Kidney glomerular epithelial cell (primary cell): ENCODE measurements around the gene PDAP1.
A peak's percentile ranks its signal among the peaks of the same experiment; 100 is the strongest.
"Not testable (repeated sequence)": the region's sequence is repeated elsewhere in the genome, so short reads cannot be mapped to it uniquely, and the experiment has no call there.

Experiments
- DNase-seq: peaks from one replicate; lab custom pipeline; 2025; lab: John Stamatoyannopoulos, UW

Gene PDAP1

DNA sequence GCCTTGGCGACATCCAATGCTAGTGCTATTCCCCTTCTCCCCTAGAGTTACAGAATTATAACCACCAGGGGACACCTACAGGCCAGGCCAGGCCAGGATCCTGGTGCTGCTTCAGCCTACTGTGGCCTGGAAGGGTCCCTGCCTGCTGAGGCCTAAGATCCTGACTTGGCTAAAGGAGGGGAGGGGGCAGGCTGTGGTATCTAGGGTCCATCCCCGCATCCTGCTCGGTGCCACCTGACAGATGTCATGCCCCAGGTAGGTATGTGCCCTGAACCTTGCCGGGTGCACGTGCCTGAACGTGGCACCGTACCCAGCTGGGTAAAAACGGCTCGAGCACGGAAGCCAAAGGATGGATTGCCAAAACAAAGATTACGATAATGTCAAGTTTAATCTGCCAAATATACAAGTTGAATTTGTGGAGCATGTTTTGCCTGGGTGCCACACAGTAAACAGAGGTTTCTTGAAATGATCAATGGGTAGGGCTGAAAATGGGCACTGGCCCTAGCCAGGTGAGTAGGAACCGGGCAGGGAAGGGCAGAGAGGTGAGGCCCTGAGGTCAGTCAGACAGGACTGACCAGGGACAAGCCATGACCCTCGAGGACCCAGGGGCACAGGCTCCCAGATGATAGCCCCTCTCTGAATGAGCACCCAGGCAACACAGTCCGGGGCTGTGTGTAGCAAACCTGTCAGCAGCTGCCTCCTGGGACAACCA lies 12.6 kb downstream of the PDAP1 start:
- no peak for DNase-seq

DNA sequence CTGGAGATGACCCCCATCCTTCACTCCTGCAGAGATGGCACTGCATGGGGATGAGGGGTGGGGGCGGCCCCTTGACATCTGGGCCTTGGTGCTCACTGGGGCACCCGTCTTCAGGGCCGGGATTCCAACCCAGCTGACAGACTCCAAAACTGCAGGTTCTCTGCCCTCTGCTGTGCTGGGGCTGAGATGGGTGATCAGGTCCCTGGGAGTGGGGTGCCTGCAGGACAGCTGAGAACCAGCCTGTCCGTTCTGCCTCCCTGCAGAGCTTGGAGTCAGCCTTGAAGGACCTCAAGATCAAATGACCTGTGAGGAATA lies 14.3 kb downstream of the PDAP1 start:
- no peak for DNase-seq

DNA sequence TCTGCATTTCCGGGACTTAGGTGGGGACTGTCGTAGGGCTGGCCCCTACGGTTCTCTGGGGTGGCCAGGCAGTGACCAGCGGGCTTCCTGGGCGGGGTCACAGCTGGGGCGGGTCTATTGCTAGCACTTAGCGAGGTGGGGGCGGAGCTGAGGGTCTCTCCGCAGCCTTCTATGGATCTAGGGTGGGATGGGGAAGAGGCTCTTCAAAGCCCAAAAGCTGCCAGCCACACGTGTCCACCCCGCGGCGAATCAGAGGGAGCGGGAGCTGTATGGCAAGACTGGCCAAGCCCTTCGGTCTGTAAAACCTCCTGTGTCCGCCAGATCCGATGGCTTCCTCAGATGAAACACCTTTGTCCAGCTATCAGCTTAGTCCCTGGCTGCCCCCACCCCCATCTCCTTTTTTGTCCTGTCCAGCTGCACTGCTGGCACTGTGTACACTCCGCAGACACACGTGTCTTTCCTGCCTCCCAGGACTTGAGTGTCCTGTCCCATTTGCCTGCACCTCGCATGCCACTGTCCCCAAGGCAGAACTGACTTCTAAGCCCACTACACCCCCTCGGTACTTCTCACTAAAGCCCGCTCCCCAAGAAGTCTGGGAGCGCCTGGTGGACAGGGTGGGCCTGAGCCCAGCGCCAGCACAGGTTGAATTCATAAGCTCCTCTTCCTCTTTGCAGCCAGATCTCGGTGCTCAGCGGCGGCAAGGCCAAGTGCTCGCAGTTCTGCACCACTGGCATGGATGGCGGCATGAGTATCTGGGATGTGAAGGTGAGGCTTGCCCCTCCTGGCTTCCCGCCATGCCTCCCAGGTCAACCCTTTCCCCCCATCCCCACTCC lies 14.8 kb downstream of the PDAP1 start:
- DNase-seq, result no peak

DNA sequence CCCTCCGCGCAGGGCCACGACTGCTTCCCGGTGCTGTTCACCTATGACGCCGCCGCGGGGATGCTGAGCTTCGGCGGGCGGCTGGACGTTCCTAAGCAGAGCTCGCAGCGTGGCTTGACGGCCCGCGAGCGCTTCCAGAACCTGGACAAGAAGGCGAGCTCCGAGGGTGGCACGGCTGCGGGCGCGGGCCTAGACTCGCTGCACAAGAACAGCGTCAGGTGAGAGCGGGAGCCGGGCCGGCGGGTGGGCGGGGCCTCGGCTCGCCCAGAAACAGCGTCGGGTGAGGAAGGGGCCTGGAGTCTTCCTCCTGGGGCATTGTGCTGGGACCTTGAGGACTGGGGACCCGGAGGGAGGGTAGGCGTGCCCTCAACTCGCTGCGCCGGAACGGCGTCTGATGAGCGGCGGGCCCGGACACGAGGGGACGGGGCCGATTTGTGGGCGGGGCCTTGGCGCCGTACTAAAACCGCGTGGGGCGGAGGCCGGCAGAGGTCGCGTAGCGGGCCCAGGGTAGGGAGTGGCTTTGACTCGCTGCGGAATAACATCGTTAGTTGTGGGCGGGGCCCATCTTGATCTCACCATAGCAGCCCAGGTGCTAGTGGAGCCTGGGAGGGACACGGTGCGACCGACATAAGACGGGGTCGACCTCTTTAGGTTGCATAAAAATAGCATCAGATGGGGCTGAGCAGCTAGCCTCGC lies 15.6 kb downstream of the PDAP1 start:
- DNase-seq, result no peak

DNA sequence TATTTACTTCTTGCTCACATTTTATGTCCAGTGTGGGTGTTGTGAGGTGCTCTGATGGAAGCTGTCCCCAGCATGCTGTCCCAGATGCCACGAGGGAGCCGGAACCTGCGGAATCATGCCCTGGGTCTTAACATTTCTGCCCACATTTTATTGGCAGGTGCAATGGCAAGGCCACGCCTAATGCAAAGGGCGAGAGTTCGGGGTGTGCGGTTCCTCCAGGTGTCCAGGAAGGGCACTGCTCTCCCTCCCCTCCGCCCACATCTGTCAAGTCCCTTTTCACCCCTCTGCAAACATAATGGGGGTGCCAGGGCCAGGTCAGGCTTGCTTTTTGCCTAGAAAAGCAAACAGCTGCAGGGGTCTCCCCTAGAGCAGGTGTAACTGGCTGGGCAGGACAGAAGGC lies 16.4 kb downstream of the PDAP1 start:
- no peak for DNase-seq

DNA sequence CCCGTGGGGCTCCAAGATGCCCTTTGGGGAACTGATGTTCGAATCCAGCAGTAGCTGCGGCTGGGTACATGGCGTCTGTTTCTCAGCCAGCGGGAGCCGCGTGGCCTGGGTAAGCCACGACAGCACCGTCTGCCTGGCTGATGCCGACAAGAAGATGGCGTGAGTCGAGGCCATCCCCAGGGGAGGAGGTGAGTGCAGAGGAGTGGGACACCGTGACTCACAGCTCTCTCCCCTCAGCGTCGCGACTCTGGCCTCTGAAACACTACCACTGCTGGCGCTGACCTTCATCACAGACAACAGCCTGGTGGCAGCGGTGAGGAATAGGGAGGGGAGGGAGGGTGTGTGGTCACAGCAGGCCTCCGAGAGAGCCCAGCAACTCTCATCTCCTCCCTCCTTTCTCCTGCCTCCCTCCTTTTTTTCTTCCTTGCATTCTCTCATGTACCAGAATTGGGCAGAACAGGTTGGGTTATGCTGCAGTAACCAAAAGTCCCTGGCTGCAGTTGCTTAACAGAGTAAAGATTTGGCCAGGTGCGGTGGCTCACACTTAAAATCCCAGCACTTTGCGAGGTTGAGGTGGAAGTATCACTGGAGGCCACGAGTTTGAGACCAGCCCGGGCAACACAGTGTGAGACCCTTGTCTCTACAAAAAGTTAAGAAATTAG lies 17.3 kb downstream of the PDAP1 start:
- no peak for DNase-seq

DNA sequence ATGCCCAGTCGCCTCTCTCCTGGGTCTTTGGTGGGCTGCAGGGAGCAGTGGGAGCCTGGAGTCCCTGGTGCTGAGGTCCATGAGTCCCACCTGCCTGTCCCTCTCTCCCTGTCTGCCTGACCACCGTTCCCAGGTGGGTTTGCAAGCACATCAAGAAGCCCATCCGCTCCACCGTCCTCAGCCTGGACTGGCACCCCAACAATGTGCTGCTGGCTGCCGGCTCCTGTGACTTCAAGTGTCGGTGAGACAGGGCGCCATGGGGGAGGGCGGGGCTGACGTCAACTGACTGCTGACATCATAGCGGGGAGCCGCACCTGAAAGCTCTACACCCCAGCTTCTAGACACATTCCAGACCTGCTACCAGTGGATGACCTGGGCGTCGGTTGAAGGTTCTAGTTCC lies 18.6 kb downstream of the PDAP1 start:
- no peak for DNase-seq

DNA sequence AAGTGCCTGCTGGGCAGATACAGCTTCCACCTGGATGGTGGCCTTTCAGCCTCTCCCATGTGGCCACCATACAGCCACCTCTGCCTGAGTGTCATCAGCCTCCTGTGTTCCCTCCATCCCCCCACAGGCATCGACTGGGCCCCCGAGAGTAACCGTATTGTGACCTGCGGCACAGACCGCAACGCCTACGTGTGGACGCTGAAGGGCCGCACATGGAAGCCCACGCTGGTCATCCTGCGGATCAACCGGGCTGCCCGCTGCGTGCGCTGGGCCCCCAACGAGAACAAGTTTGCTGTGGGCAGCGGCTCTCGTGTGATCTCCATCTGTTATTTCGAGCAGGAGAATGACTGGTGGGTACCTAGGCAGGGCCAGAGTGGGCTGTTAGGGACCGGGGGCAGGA lies 20.5 kb downstream of the PDAP1 start:
- DNase-seq, result no peak

DNA sequence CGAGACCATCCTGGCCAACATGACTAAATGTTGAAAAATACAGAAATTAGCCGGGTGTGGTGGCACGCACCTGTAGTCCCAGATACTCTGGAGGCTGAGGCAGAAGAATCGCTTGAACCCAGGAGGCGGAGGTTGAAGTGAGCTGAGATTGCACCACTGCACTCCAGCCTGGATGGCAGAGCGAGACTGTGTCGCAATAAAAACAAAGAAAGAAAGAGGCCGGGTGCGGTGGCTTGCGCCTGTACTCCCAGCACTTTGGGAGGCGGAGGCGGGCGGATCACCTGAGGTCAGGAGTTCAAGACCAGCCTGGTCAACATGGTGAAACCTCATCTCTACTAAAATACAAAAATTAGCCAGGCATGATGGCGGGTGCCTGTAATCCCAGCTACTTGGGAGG lies 21.2 kb downstream of the PDAP1 start:
- not testable (repeated sequence) for DNase-seq

DNA sequence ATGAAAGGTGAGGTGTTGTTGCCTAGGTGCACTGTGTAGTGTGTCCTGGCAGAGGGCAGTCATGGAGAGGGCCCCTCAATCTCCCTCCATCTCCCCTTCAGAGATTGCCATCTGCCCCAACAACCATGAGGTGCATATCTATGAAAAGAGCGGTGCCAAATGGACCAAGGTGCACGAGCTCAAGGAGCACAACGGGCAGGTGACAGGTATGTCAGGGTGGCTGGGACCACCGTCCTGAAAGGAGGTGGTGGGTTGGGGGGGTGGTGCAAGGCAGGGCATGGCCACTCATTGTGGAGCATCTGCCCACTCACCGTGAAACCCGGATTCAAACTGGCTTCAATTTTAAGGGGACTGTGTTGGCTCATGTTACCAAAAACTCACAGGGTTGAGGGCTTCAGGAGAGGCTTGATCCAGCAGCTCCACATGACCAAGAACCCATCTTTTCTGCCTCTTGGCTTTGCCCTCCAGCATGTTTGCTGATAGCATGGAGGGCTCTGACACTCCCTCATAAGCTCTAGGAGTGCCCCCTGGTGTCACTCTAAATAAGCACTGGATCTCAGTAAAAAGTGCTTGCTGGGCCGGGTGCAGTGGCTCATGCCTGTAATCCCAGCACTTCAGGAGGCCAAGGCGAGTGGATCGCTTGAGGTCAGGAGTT lies 21.7 kb downstream of the PDAP1 start:
- no peak for DNase-seq

DNA sequence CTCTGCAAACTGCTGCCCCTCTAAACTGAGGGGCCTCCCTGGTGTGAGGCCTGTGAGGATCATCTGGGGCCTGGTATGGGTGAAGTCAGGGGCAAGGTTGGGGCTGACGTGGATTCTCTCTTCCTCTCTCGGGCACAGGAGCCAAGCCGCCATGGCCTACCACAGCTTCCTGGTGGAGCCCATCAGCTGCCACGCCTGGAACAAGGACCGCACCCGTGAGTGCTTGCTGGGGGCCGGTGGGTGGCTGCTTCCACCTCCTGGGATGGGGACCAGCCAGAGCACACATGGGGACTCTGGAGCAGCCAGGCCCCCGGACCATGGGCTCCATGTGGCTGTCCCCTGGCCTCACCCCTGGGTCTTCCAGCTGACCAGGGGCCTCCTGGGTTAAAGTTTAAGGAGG lies 22.8 kb downstream of the PDAP1 start:
- DNase-seq, result no peak

DNA sequence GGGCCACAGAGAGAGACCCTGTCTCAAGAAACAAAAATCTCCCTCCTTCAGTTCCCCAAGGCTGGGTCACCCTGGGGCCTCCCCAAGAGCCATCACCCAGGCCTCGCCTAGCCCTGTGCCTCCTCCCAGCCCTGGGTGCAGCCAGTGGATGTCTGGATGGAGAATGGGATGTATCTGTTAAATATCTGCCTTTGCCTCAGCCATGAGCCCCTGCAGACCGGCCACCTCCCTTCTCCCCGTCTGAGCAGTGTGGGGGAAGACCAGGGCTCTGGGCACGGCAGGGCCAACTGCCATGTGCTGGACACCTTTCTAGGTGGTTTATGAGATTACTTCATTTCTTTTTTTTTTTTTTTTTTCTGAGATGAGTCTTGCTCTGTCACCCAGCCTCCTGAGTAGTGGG lies 23.9 kb downstream of the PDAP1 start:
- no peak for DNase-seq

DNA sequence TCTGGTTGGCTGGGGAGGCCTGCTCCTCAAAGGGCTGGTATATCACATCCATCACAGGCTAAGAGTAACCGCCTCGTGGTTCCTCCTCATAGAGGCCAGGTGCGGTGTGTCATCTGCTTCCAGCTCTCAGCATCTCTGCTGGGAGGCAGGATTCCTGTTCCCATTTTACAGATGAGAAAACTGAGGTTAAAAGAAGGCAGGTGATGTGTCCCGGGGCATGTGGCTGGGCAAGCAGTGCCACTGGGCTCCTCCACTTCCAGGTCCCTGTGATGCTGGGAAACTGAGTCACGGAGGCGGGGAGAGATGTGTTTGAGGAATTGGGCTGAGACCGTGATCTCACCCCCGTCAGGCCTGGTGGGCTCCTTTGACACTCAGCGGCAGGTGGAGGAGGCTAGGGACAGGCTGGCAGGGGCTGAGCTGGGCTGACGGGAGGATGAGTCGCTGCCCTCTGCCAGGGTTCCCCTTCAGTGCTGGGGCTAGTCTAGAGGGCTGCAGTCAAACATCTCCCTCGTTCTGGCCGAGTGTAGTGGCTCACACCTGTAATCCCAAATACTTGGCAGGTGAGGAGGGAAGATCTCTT lies 24.5 kb downstream of the PDAP1 start:
- no peak for DNase-seq

DNA sequence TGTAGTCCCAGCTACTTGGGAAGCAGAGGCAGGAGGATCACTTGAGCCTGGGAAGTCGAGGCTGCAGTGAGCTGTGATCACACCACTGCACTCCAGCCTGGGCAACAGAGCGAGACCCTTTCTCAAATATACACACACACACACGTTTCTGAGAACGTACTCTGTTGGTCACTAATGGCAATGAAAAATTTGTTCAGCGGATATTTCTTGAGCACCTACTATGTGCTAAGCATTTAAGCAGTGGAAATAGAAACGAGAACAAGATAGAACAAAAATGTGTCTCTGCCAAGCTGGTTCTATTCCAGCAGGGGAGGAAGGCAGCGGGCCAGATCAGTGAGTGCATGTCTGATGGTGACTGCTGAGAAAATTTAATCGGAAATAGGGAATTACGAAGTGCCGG lies 25.2 kb downstream of the PDAP1 start:
- DNase-seq, result no peak

DNA sequence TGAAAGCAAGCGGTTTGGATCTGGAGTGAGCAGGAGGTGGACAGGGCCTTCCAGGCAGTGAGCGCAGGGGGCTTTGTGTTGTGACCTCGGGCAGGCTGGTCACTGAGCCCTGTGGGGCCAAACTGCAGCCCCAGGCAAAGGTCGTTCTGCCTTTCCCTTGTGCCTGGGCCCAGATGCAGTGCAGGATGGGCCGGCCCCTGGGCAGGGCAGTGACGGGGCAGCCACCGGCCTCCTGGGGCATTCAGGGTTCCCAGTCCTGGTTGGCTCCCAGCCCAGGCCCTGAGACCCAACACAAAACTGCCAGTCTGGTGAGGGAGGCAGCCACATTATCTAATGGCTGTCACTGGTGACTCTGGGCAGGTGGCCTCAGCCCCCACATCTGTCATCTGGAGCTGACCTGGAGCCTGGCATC lies 26.7 kb downstream of the PDAP1 start:
- no peak for DNase-seq

DNA sequence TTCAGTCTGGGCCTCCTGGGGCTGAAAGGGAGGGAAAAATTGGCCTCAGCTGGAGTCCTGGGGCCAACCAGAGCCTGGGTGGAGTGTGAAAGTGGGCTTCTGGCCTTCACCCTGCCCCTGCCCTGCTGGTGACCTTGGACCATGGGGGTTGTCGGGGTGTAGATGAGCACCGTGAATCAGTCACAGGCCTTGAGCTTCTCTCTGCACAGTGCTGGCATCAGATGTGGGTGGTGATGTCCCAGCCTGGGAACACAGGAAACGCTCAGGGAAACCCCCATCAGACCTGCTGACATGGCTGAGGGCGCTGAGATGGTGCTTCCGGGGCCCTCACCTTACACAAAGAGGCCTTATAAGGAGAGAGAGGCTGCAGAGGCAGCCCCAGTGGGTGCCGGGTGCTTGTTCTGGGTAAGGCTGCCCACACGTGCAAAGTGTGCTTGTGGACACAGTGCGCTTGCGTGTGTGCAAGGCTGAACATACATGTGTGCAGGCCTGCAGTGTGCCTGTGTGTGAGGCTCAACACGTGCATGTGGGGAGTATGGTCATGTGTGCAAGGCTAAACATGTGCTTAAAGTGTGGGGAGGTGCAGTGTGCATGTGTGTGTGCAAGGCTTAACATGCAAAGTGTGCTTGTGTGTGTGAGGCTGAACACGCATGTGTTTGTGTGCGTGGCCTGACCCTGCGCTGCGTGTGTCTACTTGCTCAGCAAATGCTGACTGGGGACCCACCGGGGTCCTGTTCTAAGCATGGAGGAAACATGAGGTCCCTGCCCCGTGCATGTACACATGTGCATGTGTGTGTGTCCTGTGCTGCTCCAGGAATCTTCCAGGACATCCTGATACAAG lies 27.4 kb downstream of the PDAP1 start:
- DNase-seq, result no peak

DNA sequence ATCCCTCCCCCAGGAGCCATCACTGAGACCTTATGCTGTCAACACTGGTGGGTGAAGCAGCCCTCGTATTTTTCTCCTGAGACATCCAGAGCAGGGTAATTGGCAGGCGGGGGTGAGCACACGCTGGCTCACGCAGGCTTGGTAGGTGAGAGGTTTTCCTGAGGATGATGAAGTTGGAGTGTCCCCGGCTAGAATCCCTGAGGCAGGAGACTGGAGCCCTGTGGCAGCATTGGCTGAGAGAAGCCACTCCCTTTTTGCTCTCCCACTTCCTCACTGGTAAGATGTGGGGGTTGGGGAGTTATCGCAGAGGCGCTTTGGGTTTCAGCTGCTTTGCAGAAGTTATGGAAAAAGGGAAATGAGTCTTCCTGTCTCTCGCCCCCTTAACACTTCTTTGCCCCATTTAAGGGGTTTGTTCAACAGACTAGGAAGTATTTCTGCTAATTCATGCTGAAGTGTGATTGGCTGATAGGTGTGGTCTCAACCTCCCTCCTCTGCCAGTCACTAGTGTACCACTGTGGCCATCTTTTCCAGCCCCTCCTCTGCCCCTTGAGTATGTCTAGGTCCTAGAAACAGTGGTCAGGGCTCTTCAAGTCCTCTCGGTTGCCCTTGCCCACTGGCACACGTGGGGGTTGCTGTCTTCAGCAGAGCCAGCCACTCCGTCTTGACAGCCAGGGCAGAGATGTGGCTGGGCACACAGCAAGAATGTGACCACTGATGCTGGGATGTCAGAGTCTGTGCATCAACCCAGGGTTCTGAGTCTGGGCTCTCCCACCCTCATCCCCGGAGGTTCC lies 28.2 kb downstream of the PDAP1 start:
- DNase-seq, result no peak

DNA sequence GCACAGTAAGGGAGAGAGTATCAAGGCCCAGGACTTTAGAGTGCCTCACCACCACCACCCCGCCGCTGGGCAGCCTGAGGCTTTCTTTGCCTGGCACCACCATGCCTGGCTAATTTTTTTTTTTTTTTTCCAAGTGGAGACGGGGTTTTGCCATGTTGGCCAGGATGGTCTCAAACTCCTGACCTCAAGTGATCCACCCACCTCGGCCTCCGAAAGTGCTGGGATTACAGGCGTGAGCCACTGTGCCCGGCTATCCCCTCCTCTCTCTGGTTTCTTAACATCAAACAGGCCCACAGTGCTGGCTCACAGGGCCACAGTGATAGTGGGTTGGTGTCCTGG lies 28.7 kb downstream of the PDAP1 start:
- not testable (repeated sequence) for DNase-seq

DNA sequence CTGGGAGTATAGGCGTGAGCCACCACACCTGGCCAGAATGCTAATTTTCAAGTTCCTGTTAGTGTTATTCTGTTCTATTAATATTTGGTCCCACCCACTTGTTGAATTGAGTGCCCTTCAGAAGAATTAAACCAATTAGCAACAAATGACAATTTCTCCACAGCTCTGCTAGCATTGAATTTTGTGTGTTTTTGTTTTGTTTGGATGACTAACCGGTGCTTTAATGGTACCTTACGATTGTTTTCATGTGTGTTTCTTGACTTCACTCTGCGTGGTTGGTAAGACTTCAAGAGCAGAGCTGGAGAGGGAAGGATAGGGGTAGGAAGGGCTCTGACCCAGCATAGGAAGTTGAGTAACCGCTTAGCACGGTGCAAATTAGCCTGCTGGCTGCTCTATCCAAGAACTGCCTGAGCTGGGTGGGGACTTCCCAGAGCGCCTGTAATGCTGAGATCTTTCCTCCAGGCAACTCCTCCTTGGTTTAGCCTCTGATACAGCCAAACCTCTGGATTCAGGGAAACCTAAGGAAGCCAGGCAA lies 29.3 kb downstream of the PDAP1 start:
- DNase-seq, result peak; percentile 72
